H1 (cell line): ENCODE data around the gene FAM227B. TPM values are rescaled to one million over a fixed set of nuclear protein-coding genes. Genes with fewer than 3 reads are reported as not detected.

Experiments used
- CTCF ChIA-PET: fragments of 300-600 bp; sonication (Branson Sonifier 250); formaldehyde crosslinking; loops from one replicate; lab custom pipeline; 2021; ENCODE audit not compliant: partially characterized antibody; lab: Charles Lee
- POLR2A ChIA-PET: fragments of 300-600 bp; sonication (Branson Sonifier 250); formaldehyde crosslinking; loops from one replicate; lab custom pipeline; 2021; ENCODE audit warnings: inconsistent platforms; ENCODE audit not compliant: partially characterized antibody; lab: Charles Lee
- DNase-seq, 2 experiments: peaks; one replicate each; pipeline versions ENCODE4 v3.0.0 to v3.0.0-alpha.2; 2010 to 2022; ENCODE audit warnings: low spot score in 2 of 2, low read depth in 1 of 2, mixed read lengths in 1 of 2
- FAIRE-seq: peaks from 2 replicates; lab custom pipeline; 2011; peaks lifted over from hg19 to GRCh38; lab: Jason Lieb, UNC
- H2AFZ ChIP-seq: 2 replicates; pipeline ENCODE4 v1.8.1; 2012; ENCODE audit warnings: low read length, inconsistent platforms
- H2AK5ac ChIP-seq: 2 replicates; pipeline ENCODE4 v1.6.1; 2013; ENCODE audit warnings: low read depth, low read length
- H2BK120ac ChIP-seq: replicated peaks from 2 replicates; pipeline ENCODE3; 2013; ENCODE audit warnings: low read depth, low read length, inconsistent platforms
- H2BK12ac ChIP-seq: 2 replicates; pipeline ENCODE4 v1.6.1; 2013; ENCODE audit warnings: low read depth, low read length
- H2BK15ac ChIP-seq: 2 replicates; pipeline ENCODE4 v1.6.1; 2013; ENCODE audit warnings: low read length
- H2BK20ac ChIP-seq: 2 replicates; pipeline ENCODE4 v1.6.1; 2013; ENCODE audit warnings: low read length
- H2BK5ac ChIP-seq: 2 replicates; pipeline ENCODE4 v1.6.1; 2013; ENCODE audit warnings: low read depth, low read length
- H3K14ac ChIP-seq: 2 replicates; pipeline ENCODE4 v1.6.1; 2013; ENCODE audit warnings: inconsistent platforms; ENCODE audit not compliant: insufficient read length
- H3K18ac ChIP-seq: 2 replicates; pipeline ENCODE4 v1.6.1; 2013; ENCODE audit warnings: low read length; ENCODE audit errors: extremely low read depth
- H3K23ac ChIP-seq: 2 replicates; pipeline ENCODE4 v1.6.1; 2013; ENCODE audit warnings: inconsistent platforms; ENCODE audit not compliant: insufficient read length
- H3K23me2 ChIP-seq: 2 replicates; pipeline ENCODE4 v1.6.1; 2013; ENCODE audit warnings: low read depth, low read length
- H3K27ac ChIP-seq: 2 replicates; pipeline ENCODE4 v1.6.1; 2011; ENCODE audit warnings: low read depth, low read length, inconsistent platforms
- H3K27me3 ChIP-seq, 4 experiments: replicated peaks in 1 of 4; 1 replicate in 1 of 4; 2 replicates in 3 of 4; pipeline versions ENCODE4 v1.6.1 to v1.8.1; 2011 to 2013; ENCODE audit warnings: low read length in 3 of 4, mild to moderate bottlenecking in 3 of 4, inconsistent platforms in 2 of 4, mixed read lengths in 2 of 4, moderate library complexity in 1 of 4; ENCODE audit not compliant: control insufficient read depth in 3 of 4, insufficient read depth in 3 of 4; ENCODE audit errors: extremely low read depth in 1 of 4
- H3K36me3 ChIP-seq, 4 experiments: 2 replicates each; pipeline versions ENCODE4 v1.6.1 to v1.8.1; 2011 to 2013; ENCODE audit warnings: mild to moderate bottlenecking in 4 of 4, low read length in 3 of 4, moderate library complexity in 2 of 4, control low read depth in 1 of 4, inconsistent platforms in 1 of 4; ENCODE audit not compliant: insufficient read depth in 4 of 4, control insufficient read depth in 2 of 4
- H3K4ac ChIP-seq: replicated peaks from 2 replicates; pipeline ENCODE3; 2013; ENCODE audit warnings: low read length, low read depth, mixed read lengths, inconsistent platforms; ENCODE audit not compliant: insufficient read length
- H3K4me1 ChIP-seq, 4 experiments: replicated peaks in 1 of 4; 1 replicate in 1 of 4; 2 replicates in 3 of 4; pipeline versions ENCODE4 v1.6.1 to v1.8.1; 2011 to 2013; ENCODE audit warnings: low read length in 3 of 4, inconsistent platforms in 2 of 4, mixed read lengths in 1 of 4; ENCODE audit not compliant: insufficient read depth in 4 of 4, control insufficient read depth in 3 of 4
- H3K4me2 ChIP-seq, 2 experiments: 2 replicates each; pipeline versions ENCODE4 v1.6.1 to v1.8.1; 2011 to 2013; ENCODE audit warnings: low read depth in 2 of 2, low read length in 2 of 2, control low read depth in 1 of 2, inconsistent platforms in 1 of 2, mild to moderate bottlenecking in 1 of 2; ENCODE audit not compliant: insufficient read depth in 1 of 2
- H3K4me3 ChIP-seq, 4 experiments: fragments of 200-600, 300-600 bp in 1 of 4; sonication (generic), shearing (Covaris generic), sonication (Bioruptor Twin) in 1 of 4; 2 replicates each; pipeline versions ENCODE4 v1.5.1 to v1.8.1; 2011 to 2016; ENCODE audit warnings: low read length in 4 of 4, low read depth in 3 of 4, control low read depth in 2 of 4, inconsistent platforms in 2 of 4, mild to moderate bottlenecking in 2 of 4, mixed read lengths in 1 of 4, moderate library complexity in 1 of 4; ENCODE audit not compliant: insufficient read depth in 2 of 4; ENCODE audit errors: extremely low read depth in 1 of 4
- H3K56ac ChIP-seq: replicated peaks from 2 replicates; pipeline ENCODE3; 2013; ENCODE audit warnings: low read depth, mild to moderate bottlenecking, mixed read lengths, low read length, inconsistent platforms; ENCODE audit not compliant: insufficient read length
- H3K79me1 ChIP-seq: 2 replicates; pipeline ENCODE4 v1.6.1; 2013; ENCODE audit warnings: low read depth, low read length, control low read depth
- H3K79me2 ChIP-seq, 2 experiments: 2 replicates each; pipeline versions ENCODE4 v1.6.1 to v1.8.1; 2012 to 2013; ENCODE audit warnings: low read length in 2 of 2, mild to moderate bottlenecking in 2 of 2, inconsistent platforms in 1 of 2; ENCODE audit not compliant: insufficient read depth in 2 of 2, control insufficient read depth in 1 of 2
- H3K9ac ChIP-seq, 4 experiments: replicated peaks in 1 of 4; 1 replicate in 1 of 4; 2 replicates in 3 of 4; pipeline versions ENCODE4 v1.6.1 to v1.8.1; 2011 to 2013; ENCODE audit warnings: low read depth in 3 of 4, low read length in 3 of 4, control low read depth in 2 of 4, mild to moderate bottlenecking in 2 of 4, moderate library complexity in 2 of 4, inconsistent platforms in 1 of 4; ENCODE audit errors: extremely low read depth in 1 of 4
- H3K9me3 ChIP-seq, 2 experiments: 2 replicates each; pipeline versions ENCODE4 v1.6.1 to v1.8.1; 2012 to 2013; ENCODE audit warnings: mild to moderate bottlenecking in 2 of 2, moderate library complexity in 2 of 2, control low read depth in 1 of 2, inconsistent platforms in 1 of 2, low read depth in 1 of 2, low read length in 1 of 2, mixed read lengths in 1 of 2; ENCODE audit not compliant: insufficient read depth in 2 of 2
- H4K20me1 ChIP-seq, 2 experiments: replicated peaks in 1 of 2; 2 replicates each; pipeline versions ENCODE3 to v1.8.1; 2011 to 2013; ENCODE audit warnings: inconsistent platforms in 2 of 2, low read length in 2 of 2, mild to moderate bottlenecking in 1 of 2; ENCODE audit not compliant: insufficient read depth in 2 of 2, control insufficient read depth in 1 of 2
- H4K5ac ChIP-seq: 2 replicates; pipeline ENCODE4 v1.6.1; 2013; ENCODE audit warnings: low read length, low read depth, mixed read lengths, inconsistent platforms; ENCODE audit not compliant: insufficient read length
- H4K8ac ChIP-seq: 2 replicates; pipeline ENCODE4 v1.8.0; 2013; ENCODE audit warnings: mild to moderate bottlenecking, moderate library complexity, low read length, inconsistent platforms; ENCODE audit not compliant: insufficient read depth; ENCODE audit errors: extremely low read depth
- H4K91ac ChIP-seq: replicated peaks from 2 replicates; pipeline ENCODE3; 2013; ENCODE audit warnings: low read length, mixed read lengths, inconsistent platforms; ENCODE audit not compliant: insufficient read length
- CBX8 ChIP-seq: fragments of 300-800, 300-1000 bp; sonication (generic); IDR thresholded peaks from 2 replicates; pipeline ENCODE4 v1.7.1; 2016; ENCODE audit warnings: low read depth, low read length, borderline replicate concordance
- KDM5A ChIP-seq: fragments of 200-600 bp; IDR thresholded peaks from 2 replicates; pipeline ENCODE4 v1.7.1; 2012; ENCODE audit warnings: mild to moderate bottlenecking, low read length, inconsistent platforms, mixed read lengths
- PHF8 ChIP-seq: fragments of 200-600 bp; sonication (generic); conservative IDR thresholded peaks from 2 replicates; pipeline ENCODE4 v1.7.1; 2012; ENCODE audit warnings: low read depth, mild to moderate bottlenecking, inconsistent platforms, low read length, moderate library complexity
- RBBP5 ChIP-seq: IDR thresholded peaks from 2 replicates; pipeline ENCODE4 v1.7.1; 2012; ENCODE audit warnings: low read depth, mild to moderate bottlenecking, inconsistent platforms, low read length, moderate library complexity, borderline replicate concordance
- SIX5 ChIP-seq: IDR thresholded peaks from 2 replicates; pipeline ENCODE4 v1.6.1; 2011; ENCODE audit warnings: mild to moderate bottlenecking, low read depth, low read length
- SP1 ChIP-seq: IDR thresholded peaks from 2 replicates; pipeline ENCODE4 v1.6.1; 2011; ENCODE audit warnings: low read depth, low read length
- TAF7 ChIP-seq: optimal IDR thresholded peaks from 2 replicates; pipeline ENCODE3; 2011; ENCODE audit warnings: low read depth, mild to moderate bottlenecking, inconsistent platforms, low read length, moderate library complexity, borderline replicate concordance
- TCF12 ChIP-seq: IDR thresholded peaks from 2 replicates; pipeline ENCODE4 v1.6.1; 2011; ENCODE audit warnings: low read depth, mild to moderate bottlenecking, low read length
- TEAD4 ChIP-seq: IDR thresholded peaks from 2 replicates; pipeline ENCODE4 v1.6.1; 2012; ENCODE audit warnings: low read depth, low read length, inconsistent platforms, mixed read lengths
- WGBS, 2 experiments: shearing (Covaris generic) in 1 of 2; methylation state at CpG; one replicate each; pipeline versions ENCODE4 v1.1.6 to v1.1.7; 2013 to 2015; ENCODE audit warnings: low lambda C conversion rate in 2 of 2, mixed read lengths in 2 of 2, inconsistent platforms in 1 of 2, low coverage in 1 of 2, missing lambda C conversion rate in 1 of 2; ENCODE audit not compliant: insufficient replicate concordance in 2 of 2, insufficient coverage in 1 of 2, insufficient read length in 1 of 2; ENCODE audit errors: extremely low coverage in 1 of 2, missing lambda C conversion rate in 1 of 2; 5-methylcytosine and 5-hydroxymethylcytosine counted together
- polyA plus RNA-seq, 7 experiments: library from polyadenylated mRNA; depleted of rRNA in 3 of 7; stranded (reverse) in 5 of 7; unstranded in 2 of 7; fragments of >200 nt in 5 of 7; fragments of 200-250 nt in 2 of 7; gene quantifications; 1 replicate in 5 of 7; 2 replicates in 1 of 7; 4 replicates in 1 of 7; pipeline versions ENCODE4 v1.2.1 to v1.2.3, GENCODE V29; 2011 to 2013; ENCODE audit warnings: missing spikeins in 2 of 7, mixed read lengths in 2 of 7
- total RNA-seq: library from RNA; stranded (reverse); fragmentation: NEBNext Ultra II Directional; extraction: Animal tissue kit (Norgen Biotek cat#: 25700); gene quantifications from 2 replicates; pipeline ENCODE4 v1.2.1, GENCODE V29; 2021
- TF ChIP-seq, protein P1 (sequence below): IDR thresholded peaks from 2 replicates; pipeline ENCODE4 v1.6.1; 2012; ENCODE audit warnings: low read length, inconsistent platforms

FAM227B gene
- total and polyA plus RNA-seq, 2 of the 8 experiments (the other 6 are each of a cell fraction or from before 2014, with no cell fraction given), result 4.0 to 6.5 TPM

DNA sequence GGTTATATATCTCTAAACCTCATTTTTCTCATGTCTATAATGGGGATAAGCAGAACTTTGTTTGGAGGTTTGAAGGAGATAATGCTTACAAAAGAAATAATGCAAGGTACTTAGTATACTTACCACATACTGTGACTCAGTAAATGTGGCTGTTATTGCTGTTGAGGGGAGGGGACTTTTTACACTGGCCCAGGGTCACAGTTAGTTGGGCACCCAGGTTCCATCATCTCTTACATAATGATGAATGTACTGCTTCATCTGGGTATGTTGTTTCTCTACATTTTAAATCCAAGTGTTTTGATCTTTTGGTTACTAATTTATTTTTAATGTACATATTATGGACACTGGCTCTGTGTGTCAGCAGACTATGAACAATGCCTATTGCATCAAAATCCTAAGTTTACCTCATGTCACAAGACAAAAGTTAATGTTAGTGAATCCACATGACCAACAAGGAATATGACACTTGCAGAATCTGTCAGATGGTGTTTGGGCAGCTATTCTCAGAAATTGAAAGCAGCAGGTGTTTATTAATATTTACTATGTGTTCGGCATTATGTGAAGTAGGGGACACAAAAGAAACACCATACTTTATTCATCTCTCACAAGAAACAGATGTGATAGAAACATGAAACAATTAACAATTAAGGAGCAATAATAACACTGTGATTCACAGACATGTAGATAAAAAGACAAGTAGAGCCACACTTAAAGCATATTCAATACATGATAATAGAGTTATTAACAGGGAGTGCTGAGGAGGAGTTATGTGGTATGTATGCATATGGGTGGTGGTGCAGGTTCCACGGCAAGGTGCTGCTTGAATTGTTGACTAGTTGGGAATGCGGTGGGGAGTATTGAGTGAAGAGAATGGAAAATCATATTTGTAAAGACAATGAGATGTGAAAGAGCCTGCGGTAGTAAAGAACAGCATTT lies 340.8 kb downstream of the FAM227B start:
- Histone ChIP-seq H3K23ac (no peak overlapping the region), H2BK12ac (no peak overlapping the region), H2AK5ac (no peak overlapping the region), H3K56ac (no peak overlapping the region), H3K4me1 (no peaks in the 10 kb centered on the region), H2AFZ (no peak overlapping the region), H3K79me1 (no peaks in the 10 kb centered on the region), H3K23me2 (peaks cover 3% of the 10 kb centered on the region; the same call in 1 of the 2 replicates), H3K9me3 (no peaks in the 10 kb centered on the region), H3K4me2 (no peak overlapping the region), H4K20me1 (no peaks in the 10 kb centered on the region), H4K5ac (no peak overlapping the region), H2BK20ac (no peak overlapping the region), H2BK5ac (no peak overlapping the region), H3K14ac (no peak overlapping the region), H3K9ac (no peak overlapping the region), H3K4me3 (no peak overlapping the region), H4K91ac (no peak overlapping the region), H3K4ac (no peak overlapping the region), H2BK15ac (no peak overlapping the region), H4K8ac (no peak overlapping the region), H3K27me3 (no peaks in the 10 kb centered on the region), H3K27ac (no peak overlapping the region), H3K36me3 (peaks cover 0 to 3% (median 2%) of the 10 kb centered on the region in 4 experiments; a peak in 2 of 8 replicates), H3K18ac (no peak overlapping the region), H3K79me2 (no peaks in the 10 kb centered on the region), H2BK120ac (no peak overlapping the region)
- TF ChIP-seq PHF8, result no peak
- no peak for TF ChIP-seq TEAD4
- TF ChIP-seq, protein P1, sequence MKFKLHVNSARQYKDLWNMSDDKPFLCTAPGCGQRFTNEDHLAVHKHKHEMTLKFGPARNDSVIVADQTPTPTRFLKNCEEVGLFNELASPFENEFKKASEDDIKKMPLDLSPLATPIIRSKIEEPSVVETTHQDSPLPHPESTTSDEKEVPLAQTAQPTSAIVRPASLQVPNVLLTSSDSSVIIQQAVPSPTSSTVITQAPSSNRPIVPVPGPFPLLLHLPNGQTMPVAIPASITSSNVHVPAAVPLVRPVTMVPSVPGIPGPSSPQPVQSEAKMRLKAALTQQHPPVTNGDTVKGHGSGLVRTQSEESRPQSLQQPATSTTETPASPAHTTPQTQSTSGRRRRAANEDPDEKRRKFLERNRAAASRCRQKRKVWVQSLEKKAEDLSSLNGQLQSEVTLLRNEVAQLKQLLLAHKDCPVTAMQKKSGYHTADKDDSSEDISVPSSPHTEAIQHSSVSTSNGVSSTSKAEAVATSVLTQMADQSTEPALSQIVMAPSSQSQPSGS, result no peak
- no peak for TF ChIP-seq RBBP5
- TF ChIP-seq SP1, result no peak
- no peak for TF ChIP-seq CBX8
- no peak for TF ChIP-seq KDM5A
- TF ChIP-seq TCF12, result no peak
- no peak for TF ChIP-seq SIX5
- no peak for TF ChIP-seq TAF7
- DNase-seq (no peak), FAIRE-seq (no peak)
- ChIA-PET POLR2A (no interaction called here), CTCF (no interaction called here)
- WGBS, 2 experiments, result 84 to 100% methylated on average over 1 to 4 of the region's 4 CpGs
